ENCODE data around the gene TMEM139.

- TF ChIP-seq CTCF (IDR thresholded peaks at IDR 0.05) (no peak), POLR2A (IDR thresholded peaks at IDR 0.05) (no peak)
Measured at GRCh38 chr7:143271240-143271639, 13.5 kb upstream of the TMEM139 start.
